ENCODE results near the gene RAB1B. TPM values are rescaled to one million over a fixed set of nuclear protein-coding genes. Genes with fewer than 3 reads are reported as not detected.

Gene RAB1B
- total RNA-seq: 100 to 1,000 TPM; 122 to 126 TPM
- 110 TPM for polyA plus RNA-seq (2013, experiment 1 of 2)
- polyA plus RNA-seq (2013, experiment 2 of 2): 101 TPM
- long read RNA-seq, experiment 1, transcript RAB1B-201 (6 exons, 2,007 nt): major isoform, 63 of 106 reads
- long read RNA-seq, experiment 1, partial matches to known transcripts: 8 of 106 reads
- long read RNA-seq, experiment 1, other reads (novel, unspliced or antisense): 35 of 106 reads
- long read RNA-seq, experiment 2, transcript RAB1B-201 (6 exons, 2,007 nt): major isoform, 246 of 265 reads
- long read RNA-seq, experiment 2, partial matches to known transcripts: 4 of 265 reads
- long read RNA-seq, experiment 2, other reads (novel, unspliced or antisense): 15 of 265 reads
- long read RNA-seq, experiment 3, transcript RAB1B-201 (6 exons, 2,007 nt): major isoform, 86 of 97 reads
- long read RNA-seq, experiment 3, partial matches to known transcripts: 0 of 97 reads
- long read RNA-seq, experiment 3, other reads (novel, unspliced or antisense): 10 of 97 reads
- long read RNA-seq, experiment 4, transcript RAB1B-201 (6 exons, 2,007 nt): major isoform, 109 of 120 reads
- long read RNA-seq, experiment 4, partial matches to known transcripts: 9 of 120 reads
- long read RNA-seq, experiment 4, other reads (novel, unspliced or antisense): 1 of 120 reads

DNA sequence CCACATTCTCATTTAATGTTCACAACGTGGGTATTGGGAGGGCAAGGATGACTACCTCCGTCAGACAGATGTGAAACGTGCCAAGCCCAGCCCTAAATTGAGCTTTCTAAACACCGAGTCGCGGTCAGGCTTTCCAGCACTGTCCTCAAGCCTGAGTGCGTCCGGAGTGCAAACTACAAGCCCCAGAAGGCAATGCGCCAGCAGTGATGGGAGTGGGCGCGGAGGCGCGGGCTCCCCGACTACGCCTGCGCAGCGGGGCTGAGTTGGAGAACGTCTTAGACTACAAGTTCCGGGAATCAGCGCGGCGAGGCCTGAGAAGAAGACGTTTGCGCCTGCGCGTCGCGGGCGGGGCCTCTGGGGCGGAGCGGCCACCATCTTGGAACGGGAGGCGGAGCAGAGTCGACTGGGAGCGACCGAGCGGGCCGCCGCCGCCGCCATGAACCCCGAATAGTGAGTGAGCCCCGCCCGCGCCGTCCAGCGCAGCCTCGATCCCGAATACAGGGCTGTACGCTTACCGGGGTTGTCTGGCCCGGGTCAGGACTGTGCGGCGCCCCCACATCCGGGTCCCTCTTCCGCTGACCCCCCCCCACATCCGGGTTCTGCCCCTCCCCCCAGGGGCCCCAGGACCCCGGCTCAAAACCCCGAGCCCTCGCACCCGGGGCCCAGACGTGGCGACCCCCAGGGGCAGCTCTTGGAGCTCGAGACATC is at the start of gene RAB1B:
Gene RAB1B (plus strand): TSS at position 396 of the 708 bp plus-strand sequence. CDS start 41 bp downstream, at position 437.
- Mint-ChIP-seq H3K9me3 (no peaks in the 10 kb centered on the region), H3K4me3 (peak within 1 kb of the TSS; percentile 79), H3K27ac (peak within 1 kb of the TSS; percentile 97), H3K4me1 (peaks cover 13% of the 10 kb centered on the region), H3K27me3 (ENCODE audit: insufficient read depth) (no peaks in the 10 kb centered on the region), H3K36me3 (ENCODE audit: low read depth) (peaks cover 40% of the 10 kb centered on the region)
- WGBS, 2 experiments (ENCODE audit: insufficient coverage in 1 of 2, insufficient read length in 1 of 2): 0% methylated on average over 29 to 64 of the region's 64 CpGs
- no peaks in the 10 kb centered on the region for H3K27me3 ChIP-seq (ENCODE audit: control insufficient read depth, insufficient read depth, low read length, poor library complexity, severe bottlenecking)
- H3K4me1 ChIP-seq (ENCODE audit: control insufficient read depth, insufficient read depth, low read length): no peaks in the 10 kb centered on the region
- TF ChIP-seq, protein P1, sequence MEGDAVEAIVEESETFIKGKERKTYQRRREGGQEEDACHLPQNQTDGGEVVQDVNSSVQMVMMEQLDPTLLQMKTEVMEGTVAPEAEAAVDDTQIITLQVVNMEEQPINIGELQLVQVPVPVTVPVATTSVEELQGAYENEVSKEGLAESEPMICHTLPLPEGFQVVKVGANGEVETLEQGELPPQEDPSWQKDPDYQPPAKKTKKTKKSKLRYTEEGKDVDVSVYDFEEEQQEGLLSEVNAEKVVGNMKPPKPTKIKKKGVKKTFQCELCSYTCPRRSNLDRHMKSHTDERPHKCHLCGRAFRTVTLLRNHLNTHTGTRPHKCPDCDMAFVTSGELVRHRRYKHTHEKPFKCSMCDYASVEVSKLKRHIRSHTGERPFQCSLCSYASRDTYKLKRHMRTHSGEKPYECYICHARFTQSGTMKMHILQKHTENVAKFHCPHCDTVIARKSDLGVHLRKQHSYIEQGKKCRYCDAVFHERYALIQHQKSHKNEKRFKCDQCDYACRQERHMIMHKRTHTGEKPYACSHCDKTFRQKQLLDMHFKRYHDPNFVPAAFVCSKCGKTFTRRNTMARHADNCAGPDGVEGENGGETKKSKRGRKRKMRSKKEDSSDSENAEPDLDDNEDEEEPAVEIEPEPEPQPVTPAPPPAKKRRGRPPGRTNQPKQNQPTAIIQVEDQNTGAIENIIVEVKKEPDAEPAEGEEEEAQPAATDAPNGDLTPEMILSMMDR (conservative IDR thresholded peaks at IDR 0.05): no peak
- no peaks in the 10 kb centered on the region for H3K9me3 ChIP-seq (ENCODE audit: control insufficient read depth, low read length)
- H3K9ac ChIP-seq (ENCODE audit: extremely low read depth, low read length, poor library complexity, severe bottlenecking): peak within 1 kb of the TSS; percentile 79
- DNase-seq: peak; percentile 100
- H3K27ac ChIP-seq (ENCODE audit: low read depth, low read length): peak within 1 kb of the TSS; percentile 89
- H3K4me3 ChIP-seq (ENCODE audit: low read length): peak within 1 kb of the TSS; percentile 97
- H3K36me3 ChIP-seq (ENCODE audit: control insufficient read depth, insufficient read depth, low read length): peaks cover 49% of the 10 kb centered on the region

DNA sequence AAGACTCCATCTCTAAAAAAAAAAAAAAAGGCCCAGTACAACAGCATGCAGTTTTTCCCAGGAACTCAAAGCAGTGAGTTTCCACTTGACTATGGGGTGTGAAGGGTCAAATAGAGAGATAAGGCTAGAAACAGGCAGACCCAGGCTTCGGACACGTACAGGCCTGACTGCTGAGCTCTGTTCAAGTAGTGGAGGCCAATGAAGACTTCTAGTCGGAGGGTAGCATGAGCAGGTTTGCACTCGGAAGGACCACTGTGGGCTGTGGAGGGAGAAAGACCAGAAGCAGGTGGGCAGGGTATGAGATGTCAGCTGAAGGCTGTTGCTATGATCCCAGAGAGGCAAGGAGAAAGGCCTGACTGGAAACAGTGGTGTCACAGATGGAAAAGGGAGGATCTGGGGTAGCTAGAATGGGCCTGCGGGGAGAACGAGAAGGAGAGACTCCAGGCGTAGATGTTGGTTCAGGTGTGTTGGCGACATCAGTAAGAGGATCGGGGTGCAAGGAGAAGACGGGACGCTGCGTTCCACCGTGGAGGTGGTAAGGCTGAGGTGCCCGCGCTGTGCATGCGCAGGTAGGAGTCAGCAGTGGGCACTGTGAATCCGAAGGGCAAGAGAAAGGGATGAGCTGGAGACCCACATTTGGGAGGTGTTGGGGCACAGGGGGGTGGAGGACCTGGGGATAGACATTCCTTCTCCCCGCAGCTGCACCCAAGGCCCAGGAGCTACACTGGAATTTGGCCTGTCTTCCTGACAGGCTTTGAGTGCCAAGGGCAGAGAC is 49.4 kb upstream of the RAB1B start:
- H3K27me3 Mint-ChIP-seq (ENCODE audit: insufficient read depth): no peaks in the 10 kb centered on the region
- WGBS, 2 experiments (ENCODE audit: insufficient coverage in 1 of 2, insufficient read length in 1 of 2): 93 to 95% methylated on average over 16 to 18 of the region's 18 CpGs
- H3K9me3 Mint-ChIP-seq: no peaks in the 10 kb centered on the region
- TF ChIP-seq, protein P1 (conservative IDR thresholded peaks at IDR 0.05): no peak
- H3K9ac ChIP-seq (ENCODE audit: extremely low read depth, low read length, poor library complexity, severe bottlenecking): no peak overlapping the region
- H3K4me1 ChIP-seq (ENCODE audit: control insufficient read depth, insufficient read depth, low read length): no peaks in the 10 kb centered on the region
- no peaks in the 10 kb centered on the region for H3K27me3 ChIP-seq (ENCODE audit: control insufficient read depth, insufficient read depth, low read length, poor library complexity, severe bottlenecking)
- H3K27ac ChIP-seq (ENCODE audit: low read depth, low read length): no peak overlapping the region
- no peak overlapping the region for H3K4me3 Mint-ChIP-seq
- H3K4me3 ChIP-seq (ENCODE audit: low read length): no peak overlapping the region
- peaks cover 60% of the 10 kb centered on the region for H3K36me3 ChIP-seq (ENCODE audit: control insufficient read depth, insufficient read depth, low read length)
- H3K4me1 Mint-ChIP-seq: peaks cover 2% of the 10 kb centered on the region
- H3K9me3 ChIP-seq (ENCODE audit: control insufficient read depth, low read length): no peaks in the 10 kb centered on the region
- H3K27ac Mint-ChIP-seq: no peak overlapping the region
- no peak for DNase-seq
- peaks cover 36% of the 10 kb centered on the region for H3K36me3 Mint-ChIP-seq (ENCODE audit: low read depth)
